GM15510 (cell line): Measurements from ENCODE around the gene SIX5.
A peak's percentile ranks its signal among the peaks of the same experiment; 100 is the strongest.

Source experiments
- POLR2A ChIP-seq: IDR thresholded peaks from 3 replicates; pipeline ENCODE4 v1.6.1; 2011; ENCODE audit warnings: borderline replicate concordance; ENCODE audit not compliant: insufficient read length; ENCODE audit errors: extremely low read depth

The SIX5 gene

DNA sequence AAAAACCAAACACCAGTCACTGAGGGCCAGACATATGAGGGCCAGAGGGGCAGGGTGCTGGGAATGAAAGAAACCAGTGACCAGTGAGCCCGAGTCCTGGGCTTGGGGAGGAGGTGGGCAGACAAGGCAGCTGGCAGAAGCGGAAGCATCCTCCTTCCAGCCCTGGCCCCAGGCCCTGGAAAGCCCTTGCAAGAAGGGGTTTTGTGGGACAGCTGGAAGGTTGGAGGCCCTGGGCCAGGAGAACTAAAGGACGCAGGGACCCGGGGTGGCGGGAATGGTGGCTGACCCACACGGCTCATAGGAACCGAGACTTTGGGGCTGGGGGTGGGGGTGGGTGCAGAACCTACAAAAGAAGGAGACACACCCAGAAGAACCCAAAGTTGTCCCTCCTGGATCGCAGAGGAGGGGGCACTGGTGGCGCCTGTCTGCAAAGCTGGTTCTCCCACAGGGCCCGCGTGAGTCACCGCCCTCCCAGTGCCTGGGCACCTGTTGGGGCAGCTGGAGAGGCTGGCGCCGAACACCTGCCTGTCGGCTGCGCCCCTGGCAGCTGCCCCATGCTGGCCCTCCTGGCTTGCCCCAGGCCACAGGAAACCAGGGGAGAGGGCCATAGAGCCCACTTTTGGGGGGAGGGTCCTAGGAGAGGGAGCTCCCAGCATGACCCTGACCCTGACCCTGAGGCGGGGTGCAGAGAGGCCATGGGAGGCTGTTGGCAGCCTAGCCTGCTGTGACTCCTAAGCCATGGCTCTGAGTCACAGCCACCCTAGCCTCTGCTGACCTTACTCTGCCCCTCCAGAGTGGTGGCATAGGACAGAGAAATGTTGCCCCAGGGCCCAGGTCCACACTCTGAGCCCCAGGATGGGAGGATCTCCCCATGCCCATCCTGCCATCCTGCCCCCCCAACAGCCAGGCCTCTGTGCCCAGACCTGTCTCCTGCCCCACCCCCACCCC is 12.4 kb upstream of the SIX5 start:
- no peak for TF ChIP-seq POLR2A

DNA sequence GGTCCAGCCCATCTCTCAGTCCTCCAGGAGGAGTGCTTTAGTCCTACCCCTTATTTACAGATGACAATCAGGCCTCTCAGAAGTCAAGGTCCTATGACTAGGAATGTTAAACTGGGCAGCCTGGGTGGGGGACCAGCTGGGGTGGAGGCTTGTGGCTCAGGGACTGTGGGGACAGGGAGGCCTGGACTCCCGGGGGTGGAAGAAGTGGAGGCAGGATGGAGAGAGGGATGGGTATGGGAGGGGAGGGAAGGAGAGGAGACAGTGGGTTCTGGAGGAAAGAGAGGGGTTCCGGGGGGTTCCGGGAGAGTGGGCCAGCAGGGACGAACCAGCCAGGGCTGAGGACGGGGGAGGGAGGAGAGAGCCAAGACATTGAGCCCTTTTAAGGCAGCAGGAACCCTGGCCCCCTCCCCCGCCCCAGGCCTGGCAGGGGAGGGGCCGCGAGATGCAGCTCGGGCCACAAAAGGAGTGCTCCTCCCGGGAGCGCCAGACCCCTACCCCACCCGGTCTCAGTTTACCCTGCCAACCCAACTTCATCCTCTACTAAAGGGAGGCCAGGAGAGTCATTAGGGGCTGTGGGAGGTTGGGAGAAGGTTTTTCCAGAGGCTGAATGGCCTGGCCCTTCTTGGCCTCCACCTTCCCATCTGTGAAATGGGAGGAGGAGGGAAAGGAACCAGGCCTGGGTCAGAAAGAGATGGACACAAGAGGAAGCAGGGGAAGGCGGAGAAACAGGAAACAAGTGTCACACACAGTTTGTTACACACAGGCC is 11.6 kb upstream of the SIX5 start:
- TF ChIP-seq POLR2A, result no peak

DNA sequence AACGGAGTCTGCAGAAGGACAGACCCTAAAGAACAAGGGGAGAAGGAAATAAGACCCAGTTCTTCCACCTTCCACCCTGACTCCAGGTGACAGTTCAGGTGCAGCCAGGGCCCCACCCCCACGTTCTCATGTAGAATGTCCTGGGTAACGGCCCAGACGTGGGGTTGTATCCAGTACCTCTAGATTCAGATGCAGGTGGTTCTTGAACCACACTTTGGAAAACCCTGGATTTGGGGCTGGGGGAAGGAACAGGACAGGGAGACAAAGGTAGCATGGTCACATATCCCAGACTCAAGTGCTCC is 11.0 kb upstream of the SIX5 start:
- no peak for TF ChIP-seq POLR2A

DNA sequence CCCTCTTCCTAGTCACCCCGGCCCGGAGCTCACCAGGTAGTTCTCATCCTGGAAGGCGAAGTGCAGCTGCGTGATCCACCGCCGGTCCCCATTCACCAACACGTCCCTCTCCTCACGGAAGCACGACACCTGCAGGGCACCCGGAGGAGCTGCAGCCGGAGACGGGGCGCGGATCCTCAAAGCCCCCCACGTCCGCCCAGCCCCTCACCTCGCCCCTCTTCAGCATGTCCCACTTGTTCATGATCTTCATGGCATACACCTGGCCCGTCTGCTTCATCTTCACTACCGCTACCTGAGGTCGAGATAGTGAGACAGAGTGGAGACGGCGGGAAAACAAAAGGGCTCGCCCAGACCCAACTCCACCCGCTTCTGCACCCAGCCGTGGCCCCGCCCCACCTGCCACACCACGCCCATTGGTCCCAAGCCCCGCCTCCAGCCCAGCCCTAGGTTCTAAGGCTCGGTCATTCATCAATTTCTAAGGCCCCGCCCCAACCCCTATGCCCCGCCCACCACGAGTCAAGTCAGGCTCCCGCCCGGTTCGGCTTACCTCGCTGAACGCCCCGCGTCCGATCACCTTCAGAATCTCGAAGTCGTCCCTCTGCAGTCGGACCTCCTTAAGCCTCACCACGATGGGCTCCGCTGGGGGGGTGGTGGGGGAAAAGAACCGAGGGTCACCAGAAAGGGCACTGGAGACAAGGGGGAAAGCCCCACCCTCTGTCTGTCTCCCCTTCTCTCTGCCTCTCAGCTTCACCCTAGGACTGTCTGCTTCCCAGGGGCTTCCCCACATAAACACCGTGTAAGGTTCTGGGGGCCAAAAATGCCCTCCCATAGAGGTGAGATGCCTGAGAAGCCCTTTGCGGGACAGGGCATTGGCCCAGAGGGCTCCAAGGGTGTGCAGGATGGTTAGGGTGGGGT is 10.4 kb upstream of the SIX5 start:
- peak; percentile 27 for TF ChIP-seq POLR2A

DNA sequence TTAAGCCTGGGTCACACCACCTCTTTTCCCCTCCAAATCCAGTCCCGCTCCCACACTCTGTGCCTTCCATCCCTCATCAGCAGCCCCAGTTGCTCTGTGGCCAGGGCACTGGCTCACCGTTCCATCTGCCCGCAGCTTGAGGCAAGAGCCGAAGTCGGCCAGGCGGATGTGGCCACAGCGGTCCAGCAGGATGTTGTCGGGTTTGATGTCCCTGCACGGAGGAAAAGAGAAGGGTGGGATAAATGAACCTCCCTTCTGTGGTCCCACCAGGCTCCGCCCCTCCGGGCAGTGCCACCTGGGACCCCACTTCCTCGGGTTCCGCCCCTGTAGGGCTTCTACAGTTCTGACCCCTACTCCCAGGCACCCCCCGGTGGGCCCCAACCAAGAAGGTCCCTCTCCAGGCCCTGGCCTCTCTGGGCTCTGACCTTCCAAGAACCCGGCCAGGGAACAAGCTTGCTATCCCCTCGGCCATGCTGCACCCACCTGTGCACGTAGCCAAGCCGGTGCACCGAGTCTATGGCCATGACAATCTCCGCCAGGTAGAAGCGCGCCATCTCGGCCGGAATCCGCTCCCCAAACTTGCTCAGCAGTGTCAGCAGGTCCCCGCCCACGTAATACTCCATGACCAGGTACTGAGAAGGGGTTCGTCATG is 9.1 kb upstream of the SIX5 start:
- TF ChIP-seq POLR2A, result no peak

DNA sequence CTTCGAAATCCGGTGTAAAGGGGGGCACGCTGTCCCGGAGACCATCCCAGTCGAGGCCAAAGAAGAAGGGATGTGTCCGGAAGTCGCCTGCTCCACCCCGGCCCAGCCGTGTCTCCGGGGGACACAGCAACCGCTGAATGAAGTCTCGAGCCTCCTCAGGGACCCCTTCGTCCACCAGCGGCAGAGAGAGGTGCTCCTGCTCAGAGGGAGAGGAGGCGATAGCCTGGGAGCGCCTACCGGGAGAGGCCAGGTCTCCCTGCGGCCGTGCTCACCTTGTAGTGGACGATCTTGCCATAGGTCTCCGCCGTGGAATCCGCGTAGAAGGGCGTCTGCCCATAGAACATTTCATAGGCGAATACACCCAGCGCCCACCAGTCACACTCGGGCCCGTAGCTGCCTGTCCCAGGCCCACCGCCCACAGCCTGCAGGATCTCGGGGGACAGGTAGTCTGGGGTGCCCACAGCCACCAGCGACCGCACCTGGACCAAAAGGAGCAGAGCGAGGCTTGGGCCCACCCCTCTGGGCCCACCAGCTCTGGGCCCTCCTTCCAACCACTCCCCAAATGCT is 8.4 kb upstream of the SIX5 start:
- no peak for TF ChIP-seq POLR2A

DNA sequence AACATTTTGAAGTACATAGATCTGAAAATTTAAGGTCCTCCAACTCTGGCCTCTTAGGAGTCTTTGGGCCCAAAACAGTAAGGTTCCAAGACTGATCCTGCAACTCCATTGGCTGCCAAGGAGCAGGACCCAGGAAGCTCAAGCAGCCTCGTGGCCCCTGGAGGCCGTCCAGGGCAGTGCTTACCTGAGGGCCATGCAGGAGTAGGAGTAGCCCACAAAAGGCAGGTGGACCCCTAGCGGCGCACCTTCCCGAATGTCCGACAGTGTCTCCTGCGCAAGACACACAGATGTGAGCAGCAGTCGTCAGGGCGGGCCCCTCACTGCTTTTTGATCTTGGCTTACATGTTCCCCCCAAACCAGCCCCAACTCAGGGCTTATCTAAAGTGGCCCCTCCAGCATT is 5.7 kb upstream of the SIX5 start:
- TF ChIP-seq POLR2A, result no peak

DNA sequence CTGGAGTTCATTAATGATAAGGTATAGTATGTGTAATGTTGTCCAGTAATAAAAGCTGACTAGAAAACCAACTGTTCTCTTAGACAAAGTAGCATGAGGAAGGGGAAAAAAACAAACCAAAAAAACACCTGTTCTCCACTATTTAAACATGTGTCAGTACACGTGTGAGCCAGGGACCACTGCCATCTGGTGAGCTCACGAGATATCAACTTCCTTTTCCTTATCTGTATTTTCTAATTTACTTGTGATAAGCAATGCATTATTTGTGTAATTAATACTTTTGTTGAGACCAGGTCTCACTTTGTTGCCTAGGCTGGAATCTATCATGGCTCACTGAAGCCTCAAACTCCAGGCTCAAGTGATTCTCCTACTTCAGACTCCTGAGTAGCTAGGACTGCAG is 4.3 kb upstream of the SIX5 start:
- no peak for TF ChIP-seq POLR2A

DNA sequence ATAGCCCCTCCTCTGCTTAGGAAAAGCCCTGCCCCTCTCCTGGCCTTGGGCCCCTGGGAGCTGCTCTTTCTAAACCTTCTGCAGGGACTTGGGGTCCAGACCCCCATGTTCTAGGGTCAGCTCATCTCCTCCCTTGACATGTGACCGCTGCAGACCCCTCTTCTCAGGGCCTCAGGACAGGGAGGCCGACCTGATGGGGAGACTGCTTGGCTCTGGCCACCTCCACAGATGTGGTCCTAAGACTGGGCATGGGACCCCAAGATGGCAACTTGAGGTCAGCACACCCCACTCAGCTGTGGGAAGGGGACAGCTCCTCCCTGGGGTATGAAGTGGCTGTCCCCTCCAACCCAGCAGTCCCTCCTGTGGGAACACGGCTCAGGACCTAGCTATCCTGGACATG is 3.9 kb upstream of the SIX5 start:
- TF ChIP-seq POLR2A, result no peak

DNA sequence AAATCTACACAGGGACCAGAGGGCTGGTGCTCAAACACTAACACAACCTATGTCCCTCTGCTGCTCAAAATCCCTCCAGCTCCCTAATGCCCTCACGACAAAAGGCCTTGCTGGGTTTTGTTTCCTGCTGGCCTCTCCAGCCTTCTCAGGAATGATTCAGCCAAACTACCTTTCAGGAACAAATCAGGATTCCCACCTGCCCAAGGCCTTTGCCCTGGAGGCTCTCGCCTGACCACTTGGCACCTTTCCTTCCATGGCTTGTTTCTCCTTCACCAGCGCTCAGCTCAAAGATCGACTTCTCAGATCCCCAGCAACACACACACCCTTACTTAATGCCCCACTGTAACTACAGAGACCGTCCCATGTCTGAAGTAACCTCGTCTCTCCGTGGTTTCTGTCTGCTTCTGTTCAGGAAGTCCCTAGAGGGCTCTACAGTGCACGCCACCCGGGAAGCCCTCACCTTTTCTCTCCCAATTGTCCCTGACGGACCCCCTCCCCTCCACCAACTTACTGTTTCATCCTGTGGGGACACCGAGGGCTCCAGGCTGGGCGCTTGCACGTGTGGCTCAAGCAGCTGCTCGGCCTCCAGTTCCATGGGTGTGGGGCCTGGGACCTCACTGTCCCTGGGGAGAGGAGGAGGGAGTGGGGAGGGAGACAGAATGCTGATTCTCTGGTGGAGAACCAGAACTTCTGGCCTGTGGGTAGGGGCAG is 3.2 kb upstream of the SIX5 start:
- TF ChIP-seq POLR2A, result no peak

DNA sequence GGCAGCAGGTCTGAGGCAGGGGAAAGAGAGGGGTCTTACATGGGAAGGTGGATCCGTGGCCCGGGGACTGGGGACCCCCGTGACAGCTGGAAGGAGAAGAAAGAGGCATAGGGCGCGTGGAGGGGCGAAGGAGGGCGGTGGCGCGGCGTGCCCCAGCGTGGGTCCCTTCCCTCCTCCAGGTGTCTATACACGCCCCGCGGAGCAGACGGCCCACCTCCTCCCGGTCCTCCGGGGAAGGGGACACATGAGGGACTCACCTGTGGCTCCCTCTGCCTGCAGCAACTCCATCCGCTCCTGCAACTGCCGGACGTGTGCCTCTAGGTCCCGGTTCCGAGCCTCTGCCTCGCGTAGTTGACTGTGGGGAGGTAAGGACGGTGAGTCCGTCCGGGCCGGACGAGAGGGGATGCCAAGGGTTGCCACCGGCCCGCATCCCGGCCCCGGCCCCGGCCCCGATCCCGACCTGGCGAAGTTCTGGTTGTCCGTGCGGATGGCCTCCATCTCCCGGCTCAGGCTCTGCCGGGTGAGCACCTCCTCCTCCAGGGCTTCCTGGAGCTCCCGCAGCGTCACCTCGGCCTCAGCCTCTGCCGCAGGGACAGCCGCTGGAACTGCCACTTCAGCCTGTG is 2.4 kb upstream of the SIX5 start:
- no peak for TF ChIP-seq POLR2A

DNA sequence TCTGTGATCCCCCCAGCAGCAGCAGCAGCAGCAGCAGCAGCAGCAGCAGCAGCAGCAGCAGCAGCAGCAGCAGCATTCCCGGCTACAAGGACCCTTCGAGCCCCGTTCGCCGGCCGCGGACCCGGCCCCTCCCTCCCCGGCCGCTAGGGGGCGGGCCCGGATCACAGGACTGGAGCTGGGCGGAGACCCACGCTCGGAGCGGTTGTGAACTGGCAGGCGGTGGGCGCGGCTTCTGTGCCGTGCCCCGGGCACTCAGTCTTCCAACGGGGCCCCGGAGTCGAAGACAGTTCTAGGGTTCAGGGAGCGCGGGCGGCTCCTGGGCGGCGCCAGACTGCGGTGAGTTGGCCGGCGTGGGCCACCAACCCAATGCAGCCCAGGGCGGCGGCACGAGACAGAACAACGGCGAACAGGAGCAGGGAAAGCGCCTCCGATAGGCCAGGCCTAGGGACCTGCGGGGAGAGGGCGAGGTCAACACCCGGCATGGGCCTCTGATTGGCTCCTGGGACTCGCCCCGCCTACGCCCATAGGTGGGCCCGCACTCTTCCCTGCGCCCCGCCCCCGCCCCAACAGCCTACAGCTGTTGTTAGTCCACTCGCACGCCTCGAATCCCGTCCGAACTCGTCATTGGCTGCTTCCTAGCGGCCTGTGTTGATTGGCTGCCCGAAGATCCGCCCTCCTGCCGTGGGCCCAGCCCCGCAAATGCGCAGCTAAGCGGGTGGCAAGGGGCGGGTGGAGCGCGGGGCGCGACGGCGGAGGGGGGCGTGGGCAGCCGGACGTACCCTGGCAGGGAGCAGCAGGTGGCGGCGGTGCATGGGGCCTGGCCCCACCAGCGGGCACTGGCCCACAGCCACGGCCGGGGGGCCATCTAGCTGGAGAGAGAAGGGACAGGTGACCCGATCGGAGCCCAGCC is 1.4 kb upstream of the SIX5 start:
- TF ChIP-seq POLR2A, result peak; percentile 14
